ENCODE results near the gene ANKS1B. TPM values are rescaled to one million over a fixed set of nuclear protein-coding genes. Genes with fewer than 3 reads are reported as not detected.

The ANKS1B gene
- total and polyA plus RNA-seq, 10 of the 15 experiments (the other 5 are each of a cell fraction or from before 2014, with no cell fraction given): 0.16 to 1.3 (median 0.82) TPM; not detected in 7

GRCh38 chr12:99017971-99018370 is 966.8 kb downstream of the ANKS1B start:
- H3K4me1 ChIP-seq (ENCODE audit: control insufficient read depth, insufficient read depth, low read length): no peaks in the 10 kb centered on the region
- ChIA-PET RAD21 (ENCODE audit: unreplicated experiment) (no interaction called here), SMC1A (ENCODE audit: uncharacterized antibody, unreplicated experiment) (no interaction called here), POLR2A (no interaction called here), CTCF (no interaction called here)
- H3K4me3 ChIP-seq: no peak overlapping the region
- no peaks in the 10 kb centered on the region; the same call in 2 of the 3 replicates for H3K9me3 ChIP-seq (replicated peaks; ENCODE audit: control insufficient read depth, insufficient read depth, low read length)
- no peak overlapping the region for H2AFZ ChIP-seq (ENCODE audit: control insufficient read depth, low read depth, low read length)
- no peak for TF ChIP-seq CTCF (IDR thresholded peaks at IDR 0.05 in 2 of 3, conservative IDR thresholded peaks at IDR 0.05 in 1 of 3; ENCODE audit: control insufficient read depth in 2 of 3, extremely low read depth in 1 of 3, insufficient read depth in 1 of 3, low read depth in 3 of 3, low read length in 3 of 3)
- no peak for TF ChIP-seq NRF1 (conservative IDR thresholded peaks at IDR 0.05; ENCODE audit: low read depth, low read length)
- TF ChIP-seq MXI1 (IDR thresholded peaks at IDR 0.05; ENCODE audit: low read depth, low read length): no peak
- no peak for TF ChIP-seq EED (IDR thresholded peaks at IDR 0.05; ENCODE audit: low read depth)
- TF ChIP-seq ASH2L (IDR thresholded peaks at IDR 0.05; ENCODE audit: borderline replicate concordance, low read depth): no peak
- TF ChIP-seq NKRF (conservative IDR thresholded peaks at IDR 0.05): no peak
- TF ChIP-seq PAX5 (IDR thresholded peaks at IDR 0.05; ENCODE audit: borderline replicate concordance, low read depth, low read length): no peak
- no peak for TF ChIP-seq SMAD5 (IDR thresholded peaks at IDR 0.05; ENCODE audit: low read depth)
- TF ChIP-seq GATAD2B (conservative IDR thresholded peaks at IDR 0.05; ENCODE audit: low read depth): no peak
- no peak for TF ChIP-seq CHD1 (IDR thresholded peaks at IDR 0.05; ENCODE audit: low read depth, low read length)
- TF ChIP-seq CEBPB (IDR thresholded peaks at IDR 0.05; ENCODE audit: borderline replicate concordance in 1 of 2, low read depth in 2 of 2, low read length in 2 of 2): no peak
- no peak for TF ChIP-seq TCF3 (IDR thresholded peaks at IDR 0.05; ENCODE audit: borderline replicate concordance, insufficient read depth, low read depth, low read length)
- no peak for TF ChIP-seq ZBED1 (IDR thresholded peaks at IDR 0.05; ENCODE audit: borderline replicate concordance)
- ATAC-seq: no peak
- H3K79me2 ChIP-seq (ENCODE audit: control insufficient read depth, insufficient read depth, low read length): no peaks in the 10 kb centered on the region
- H4K20me1 ChIP-seq (ENCODE audit: control insufficient read depth, insufficient read depth): no peaks in the 10 kb centered on the region
- no peak for FAIRE-seq
- no peaks in the 10 kb centered on the region for H3K36me3 ChIP-seq (ENCODE audit: control insufficient read depth in 2 of 2, insufficient read depth in 2 of 2, low read length in 1 of 2)
- H3K9ac ChIP-seq (ENCODE audit: control insufficient read depth, insufficient read depth, low read length): no peak overlapping the region
- BruUV-seq (replicated peaks): no TSS peak
- H3K27ac ChIP-seq (ENCODE audit: control insufficient read depth, insufficient read depth): no peak overlapping the region
- no peaks in the 10 kb centered on the region for H3K27me3 ChIP-seq (replicated peaks in 1 of 2; ENCODE audit: control insufficient read depth in 2 of 2, insufficient read depth in 2 of 2, low read length in 1 of 2)
- intact Hi-C loops (cut with micrococcal nuclease; ENCODE audit: unreplicated experiment): no loop called here
- DNase-seq (ENCODE audit: low read depth, low spot score): no peak
- WGBS (ENCODE audit: insufficient coverage, insufficient replicate concordance, low lambda C conversion rate, missing lambda C conversion rate): 25% methylated on average over 2 of the region's 2 CpGs
- in situ Hi-C loops (cut with MboI): no loop called here
- H3K4me2 ChIP-seq (ENCODE audit: control insufficient read depth, insufficient read depth): no peak overlapping the region
